Sigmoid colon (tissue), 4 donors: ENCODE results near the gene ZBED4.

Experiments used
- CTCF ChIP-seq, 4 experiments: fragments of 450-650 bp in 3 of 4; fragments of 200-600 bp in 1 of 4; IDR thresholded peaks; one replicate each; pipeline ENCODE4 v1.5.1; 2016 to 2019; ENCODE audit warnings: antibody characterized with exemption in 4 of 4, mild to moderate bottlenecking in 3 of 4, moderate library complexity in 2 of 4
- EP300 ChIP-seq, 4 donors: sonication (generic); formaldehyde crosslinking; IDR thresholded peaks; one replicate each; pipeline ENCODE4 v1.6.1; 2017; ENCODE audit warnings: antibody characterized with exemption in 4 of 4
- POLR2AphosphoS5 ChIP-seq, 4 donors: sonication (generic); formaldehyde crosslinking; IDR thresholded peaks; one replicate each; pipeline ENCODE4 v1.6.1; 2017; ENCODE audit warnings: antibody characterized with exemption in 4 of 4

GRCh38 chr22:49913446-49913845 lies 59.8 kb downstream of the ZBED4 start:
- no peak for TF ChIP-seq POLR2AphosphoS5 (IDR thresholded peaks at IDR 0.05)
- TF ChIP-seq EP300 (IDR thresholded peaks at IDR 0.05), result no peak
- TF ChIP-seq CTCF (IDR thresholded peaks at IDR 0.05), result no peak
